ENCODE data around the gene ZFYVE28.
"Not testable (repeated sequence)": the region's sequence is repeated elsewhere in the genome, so short reads cannot be mapped to it uniquely, and the experiment has no call there.

ZFYVE28 gene

GRCh38 chr4:2388429-2389182, 29.8 kb downstream of the ZFYVE28 start:
- DNase-seq, result peak; percentile 9

DNA sequence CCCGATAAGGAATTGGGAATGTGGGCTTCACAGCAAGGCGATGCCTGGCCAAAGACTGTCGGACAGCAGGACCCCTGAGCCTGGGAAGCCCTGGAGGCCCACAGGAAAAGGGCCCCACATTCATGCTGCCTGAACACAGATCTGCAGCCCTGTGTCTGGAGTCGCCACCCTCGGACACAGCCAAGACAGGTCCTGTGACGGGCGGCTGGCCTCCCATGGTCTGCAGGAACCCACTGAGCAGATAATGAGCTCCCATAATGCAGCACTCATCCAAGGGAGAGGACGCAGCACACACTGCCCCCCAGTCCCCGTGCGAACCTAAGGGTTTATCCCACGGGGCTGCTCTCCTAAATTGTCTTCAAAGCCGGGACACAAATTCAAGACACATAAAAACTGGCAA, 30.6 kb downstream of the ZFYVE28 start:
- no peak for DNase-seq

DNA sequence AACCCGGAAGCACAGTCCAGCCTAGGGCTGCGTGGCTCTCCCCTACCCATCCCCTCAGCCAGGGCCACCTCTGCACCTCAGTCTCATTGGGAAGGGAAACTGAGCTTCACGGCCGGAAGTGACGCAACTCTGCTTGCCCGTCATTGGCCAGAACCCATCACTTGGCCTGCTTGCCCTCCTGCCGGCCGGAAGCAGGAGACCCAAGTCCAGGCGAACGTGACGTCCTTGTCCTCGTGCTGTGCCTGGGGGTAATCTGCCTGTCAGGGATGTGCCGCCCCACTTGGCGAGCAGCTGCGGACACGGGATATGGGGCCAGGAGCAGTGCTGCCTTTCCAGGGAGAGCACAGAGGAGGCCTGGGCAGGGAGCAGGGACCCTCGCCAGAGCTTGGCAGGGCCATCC, 31.2 kb downstream of the ZFYVE28 start:
- DNase-seq, result no peak

DNA sequence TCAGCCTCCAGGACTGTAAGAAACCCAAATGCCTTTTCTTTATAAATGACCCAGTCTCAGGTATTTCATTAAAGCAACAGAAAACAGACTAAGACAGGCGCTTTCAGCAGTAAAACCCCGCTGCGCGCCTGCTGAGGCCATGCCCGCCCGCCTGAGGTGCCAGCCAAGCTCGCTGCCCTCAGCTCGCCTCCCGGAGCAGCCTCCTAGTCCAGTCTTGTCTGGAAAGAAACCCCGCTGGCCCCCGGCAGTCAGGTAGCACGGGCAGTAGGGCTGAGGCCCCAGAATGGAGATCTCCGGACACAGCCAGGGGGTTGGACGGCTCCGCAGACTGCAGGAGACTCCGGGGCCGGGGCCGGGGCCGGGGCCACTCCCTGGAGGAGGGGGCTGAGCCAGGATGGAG, 31.7 kb downstream of the ZFYVE28 start:
- DNase-seq, result no peak

DNA sequence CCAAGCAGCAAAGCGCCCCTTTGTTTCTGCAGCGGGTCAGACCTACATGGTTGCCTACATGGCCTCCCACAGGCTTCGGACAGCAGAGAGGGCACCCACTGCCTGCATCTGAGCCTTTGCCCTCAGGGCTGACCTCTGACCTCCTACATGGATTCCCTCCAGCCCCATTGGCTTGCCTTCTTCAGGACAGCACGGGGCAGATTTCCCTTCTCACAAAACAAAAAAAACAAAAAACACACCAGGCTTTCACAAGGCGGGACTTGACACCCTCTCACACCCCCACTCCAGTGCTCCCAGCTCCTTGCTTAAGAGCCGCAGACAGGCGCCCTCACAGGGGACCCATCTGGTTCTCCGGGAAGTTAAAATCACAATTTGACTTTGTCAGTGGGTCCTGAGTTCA, 32.9 kb downstream of the ZFYVE28 start:
- no peak for DNase-seq

GRCh38 chr4:2384245-2384644, 34.2 kb downstream of the ZFYVE28 start:
- DNase-seq, result no peak

GRCh38 chr4:2383760-2384159, 34.7 kb downstream of the ZFYVE28 start:
- no peak for DNase-seq

DNA sequence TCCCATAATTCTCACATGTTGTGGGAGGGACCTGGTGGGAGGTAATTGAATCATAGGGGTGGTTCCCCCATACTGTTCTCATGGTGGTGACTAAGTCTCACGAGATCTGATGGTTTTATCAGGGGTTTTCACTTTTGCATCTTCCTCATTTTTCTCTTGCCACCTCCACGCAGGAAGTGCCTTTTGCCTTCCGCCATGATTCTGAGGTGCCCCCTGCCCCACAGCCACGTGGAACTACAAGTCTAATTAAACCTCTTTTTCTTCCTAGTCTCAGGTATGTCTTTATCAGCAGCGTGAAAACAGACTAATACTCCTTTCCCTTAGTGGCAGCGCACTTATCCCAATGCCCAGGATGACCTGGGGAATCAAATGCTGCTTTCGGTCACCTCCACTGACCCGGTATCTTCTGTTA, 35.2 kb downstream of the ZFYVE28 start:
- not testable (repeated sequence) for DNase-seq

DNA sequence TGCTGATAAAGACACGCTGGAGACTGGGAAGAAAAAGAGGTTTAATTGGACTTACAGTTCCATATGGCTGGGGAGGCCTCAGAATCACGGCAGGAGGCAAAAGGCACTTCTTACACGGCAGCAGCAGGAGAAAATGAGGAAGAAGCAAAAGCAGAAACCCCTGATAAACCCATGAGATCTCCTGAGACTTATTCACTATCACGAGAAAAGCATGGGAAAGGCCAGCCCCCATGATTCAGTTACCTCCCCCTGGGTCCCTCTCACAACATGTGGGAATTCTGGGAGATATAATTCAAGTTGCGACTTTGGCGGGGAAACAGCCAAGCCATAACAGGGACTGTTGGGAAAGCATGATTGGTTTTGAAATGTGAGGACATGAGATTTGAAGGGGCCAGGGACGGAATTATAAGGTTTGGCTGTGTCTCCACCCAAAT, 35.7 kb downstream of the ZFYVE28 start:
- not testable (repeated sequence) for DNase-seq

DNA sequence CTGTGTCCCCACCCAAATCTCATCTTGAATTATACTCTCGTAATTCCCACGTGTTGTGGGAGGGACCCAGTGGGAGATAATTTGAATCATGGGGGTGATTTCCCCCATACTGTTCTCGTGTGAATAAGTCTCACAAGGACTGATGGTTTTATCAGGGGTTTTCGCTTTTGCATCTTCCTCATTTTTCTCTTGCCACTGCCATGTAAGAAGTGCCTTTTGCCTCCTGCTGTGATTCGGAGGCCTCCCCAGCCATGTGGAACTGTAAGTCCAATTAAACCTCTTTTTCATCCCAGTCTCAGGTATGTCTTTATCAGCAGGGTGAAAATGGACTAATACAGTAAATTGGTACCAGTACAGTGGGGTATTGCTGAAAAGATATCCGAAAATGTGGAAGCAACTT, 37.9 kb downstream of the ZFYVE28 start:
- not testable (repeated sequence) for DNase-seq

DNA sequence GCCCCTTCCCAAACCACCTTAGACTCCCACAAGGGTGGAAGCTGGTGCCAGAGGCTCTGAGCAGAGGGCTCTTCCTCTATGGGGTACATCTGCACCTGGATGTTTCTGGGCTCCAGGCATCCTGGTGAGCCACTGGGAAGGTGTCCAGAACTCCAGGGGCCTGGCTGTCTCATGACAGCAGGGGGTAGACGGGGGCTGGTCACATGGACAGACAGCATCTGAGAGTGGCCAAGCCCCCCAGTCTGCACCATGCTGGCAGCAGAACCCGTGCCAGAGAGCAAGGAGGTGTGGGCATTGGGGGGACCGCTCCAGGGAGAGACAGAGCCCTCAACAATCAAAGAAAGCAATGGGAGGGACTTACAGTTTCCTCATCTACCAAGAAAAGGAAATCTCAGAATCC, 39.5 kb downstream of the ZFYVE28 start:
- no peak for DNase-seq

GRCh38 chr4:2378401-2378800, 40.0 kb downstream of the ZFYVE28 start:
- no peak for DNase-seq

- DNase-seq, result no peak
Observed at GRCh38 chr4:2377241-2377640, 41.2 kb downstream of the ZFYVE28 start.

GRCh38 chr4:2375427-2375826, 43.0 kb downstream of the ZFYVE28 start:
- DNase-seq, result no peak

GRCh38 chr4:2373532-2373931, 44.9 kb downstream of the ZFYVE28 start:
- no peak for DNase-seq

DNA sequence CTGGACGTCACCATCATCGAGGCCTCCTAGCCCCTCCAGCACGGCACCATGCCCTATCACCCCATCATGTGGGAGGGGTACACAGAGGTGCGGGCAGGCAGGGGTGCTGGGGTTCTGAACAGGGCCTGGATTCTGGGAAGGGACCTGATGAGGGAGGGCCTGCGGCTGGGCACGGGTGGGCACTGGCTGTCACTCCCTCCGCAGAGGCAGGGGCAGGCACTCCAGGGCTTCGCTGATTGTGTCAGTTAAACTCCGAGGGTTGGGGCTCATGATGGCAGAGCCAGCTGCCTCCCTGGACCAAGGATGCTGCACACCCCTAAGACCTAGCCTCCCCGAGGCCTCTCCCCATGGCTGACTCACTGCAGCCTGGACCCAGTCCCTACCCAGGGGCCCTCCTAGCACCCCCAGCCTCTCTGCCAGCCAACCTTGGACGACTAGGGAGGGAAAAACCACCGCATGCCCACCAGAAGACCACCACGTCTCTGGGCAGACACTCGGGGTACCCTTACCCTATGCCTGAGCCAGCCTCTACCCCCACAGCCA, 45.9 kb downstream of the ZFYVE28 start:
- DNase-seq, result no peak

DNA sequence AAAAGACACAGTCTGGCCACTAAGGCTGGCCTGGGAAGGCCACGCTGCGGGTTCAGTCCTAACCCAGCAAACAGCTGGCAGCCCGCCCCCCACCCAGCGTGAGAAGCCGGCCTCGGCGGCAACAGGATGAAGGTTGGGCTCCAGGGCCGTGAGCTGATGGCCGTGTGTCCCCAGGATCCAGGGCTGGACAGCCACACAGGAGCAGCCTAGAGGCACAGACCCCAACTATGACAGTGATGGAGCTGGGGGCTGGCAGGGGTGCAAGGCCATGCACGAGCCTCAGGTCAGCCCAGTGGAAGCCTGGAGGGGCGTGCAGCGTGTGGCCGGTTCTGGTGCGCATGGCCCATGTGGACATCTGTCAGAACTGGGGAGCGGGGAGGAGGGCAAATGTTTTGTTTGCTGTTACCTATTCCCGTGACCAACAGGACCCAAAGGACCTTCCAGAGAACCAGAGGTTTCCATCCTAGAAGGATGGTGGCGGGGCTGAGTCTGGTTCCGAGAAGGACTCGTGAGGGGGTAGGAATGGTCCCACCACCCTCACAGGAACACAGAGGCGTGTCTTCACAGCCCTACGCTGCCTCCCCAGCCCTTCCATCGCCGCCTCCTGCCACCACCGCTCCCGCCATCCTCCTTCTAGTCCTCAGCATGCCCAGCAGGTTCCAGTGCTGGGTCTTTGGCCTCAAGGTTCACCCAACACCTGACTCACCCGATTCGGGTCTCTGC, 46.5 kb downstream of the ZFYVE28 start:
- DNase-seq, result no peak

DNA sequence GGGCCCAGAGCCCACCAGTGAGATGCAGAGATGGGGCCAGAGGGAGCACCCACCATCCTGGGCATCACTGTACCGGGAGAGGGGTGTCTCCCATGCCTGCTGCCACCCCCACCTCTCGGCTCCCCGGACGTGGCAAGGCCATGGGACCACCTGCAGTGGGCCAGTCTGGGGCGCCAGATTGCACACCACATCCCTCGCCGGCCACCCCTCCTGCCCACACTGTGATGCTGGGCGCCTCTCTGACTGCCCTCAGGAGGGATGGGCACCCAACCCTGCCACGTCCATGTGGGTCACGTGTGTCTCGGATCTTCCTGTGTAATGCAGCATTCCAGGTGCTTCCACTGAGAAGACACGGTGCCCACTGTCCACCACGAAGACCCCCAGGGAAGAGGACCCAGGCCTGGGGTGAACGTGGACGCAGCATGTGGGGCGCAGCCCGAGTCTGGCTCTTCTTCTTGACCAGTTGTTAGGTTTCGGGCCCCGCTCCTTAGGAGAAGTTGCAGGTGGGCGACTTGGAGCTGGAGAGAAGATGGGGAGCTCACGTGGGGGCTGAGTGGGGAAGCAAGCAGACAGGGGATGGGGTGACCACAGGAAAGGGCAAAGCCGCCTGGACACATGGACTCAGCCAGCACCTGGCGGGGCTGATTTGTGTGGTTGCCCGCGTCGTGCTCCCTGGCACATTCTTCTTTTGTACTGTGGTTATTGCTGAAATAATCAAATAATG, 47.7 kb downstream of the ZFYVE28 start:
- DNase-seq, result no peak

DNA sequence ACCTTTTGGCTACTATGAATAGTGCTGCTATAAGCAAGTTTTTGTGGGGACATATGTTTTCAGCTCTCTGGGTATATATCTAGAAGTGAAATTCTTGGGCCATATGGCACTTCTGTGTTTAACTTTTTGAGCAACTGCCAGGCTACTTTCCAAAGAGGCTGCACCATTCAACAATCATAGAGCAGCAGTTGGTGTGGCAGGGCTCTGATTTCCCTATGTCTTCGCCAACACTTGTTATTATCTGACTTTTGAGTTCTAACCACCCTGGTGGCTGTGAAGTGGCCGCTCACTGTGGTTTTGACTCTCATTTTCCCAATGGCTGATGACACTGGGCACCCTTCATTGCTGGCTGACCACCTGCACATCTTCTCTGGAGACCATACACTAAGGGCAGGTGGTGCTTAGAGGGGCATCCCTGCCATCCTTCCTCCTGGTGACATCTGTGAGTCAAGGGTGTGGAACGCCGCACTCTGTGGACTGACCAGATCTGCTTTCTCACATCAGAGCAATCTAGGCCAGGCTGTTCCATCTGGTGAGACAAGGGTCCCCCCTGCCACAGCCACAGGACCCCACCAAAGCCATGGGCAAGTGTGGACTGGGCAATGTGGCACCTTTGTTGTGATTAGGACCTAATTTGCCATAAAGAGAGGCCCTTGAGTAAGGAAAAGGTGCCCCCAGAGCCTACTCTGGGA, 49.6 kb downstream of the ZFYVE28 start:
- no peak for DNase-seq

- no peak for DNase-seq
Observed at GRCh38 chr4:2367626-2368025, 50.8 kb downstream of the ZFYVE28 start.

GRCh38 chr4:2366252-2367192, 51.9 kb downstream of the ZFYVE28 start:
- DNase-seq, result no peak

- no peak for DNase-seq
Observed at GRCh38 chr4:2365913-2366210, 52.6 kb downstream of the ZFYVE28 start.
